Omental fat pad (tissue), 4 donors: ENCODE measurements around the gene GABRB1. TPM values are rescaled to one million over a fixed set of nuclear protein-coding genes. Genes with fewer than 3 reads are reported as not detected.

Experiments
- ATAC-seq: fragments of 150-250 bp; one replicate; pipeline ENCODE4 v1.9.1; 2016; ENCODE audit warnings: mild to moderate bottlenecking, moderate library complexity; ENCODE audit not compliant: low FRiP score
- DNase-seq: peaks from one replicate; pipeline ENCODE4 v3.0.0-alpha.2; 2019; ENCODE audit warnings: low spot score
- total RNA-seq, 4 donors: library from RNA; depleted of rRNA; stranded (reverse); fragments of >200 nt; gene quantifications; one replicate each; pipeline ENCODE4 v1.1.0, GENCODE V29; 2016
- TF ChIP-seq, protein P1 (sequence below), 3 donors: fragments of 450-650 bp; IDR thresholded peaks; one replicate each; pipeline ENCODE4 v1.5.1; 2016 to 2017; ENCODE audit warnings: antibody characterized with exemption in 3 of 3, mild to moderate bottlenecking in 3 of 3, moderate library complexity in 2 of 3

Gene GABRB1
- total RNA-seq, 4 donors from 2014 or later = 0.28 TPM; not detected in 3

DNA sequence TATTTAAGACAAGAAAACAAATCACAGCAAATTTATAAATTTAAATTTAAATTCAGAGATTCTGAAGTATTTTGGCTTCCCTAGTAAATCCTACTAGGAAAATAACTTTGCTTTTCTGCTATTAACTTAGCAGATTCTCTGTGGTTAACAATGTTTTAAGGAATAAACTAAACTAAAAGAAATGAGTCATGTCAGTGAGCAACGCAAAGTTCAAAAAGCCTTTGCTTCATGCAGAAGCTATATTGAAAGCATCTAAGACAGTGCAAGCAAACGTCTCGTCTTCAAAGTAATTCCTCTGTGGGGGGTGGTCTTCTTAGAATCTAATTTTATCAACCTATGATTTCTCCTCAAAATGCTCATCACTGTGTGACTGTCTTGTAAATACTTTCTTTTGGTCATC, 30.1 kb downstream of the GABRB1 start:
- DNase-seq (no peak), ATAC-seq (no peak)
- TF ChIP-seq, protein P1, sequence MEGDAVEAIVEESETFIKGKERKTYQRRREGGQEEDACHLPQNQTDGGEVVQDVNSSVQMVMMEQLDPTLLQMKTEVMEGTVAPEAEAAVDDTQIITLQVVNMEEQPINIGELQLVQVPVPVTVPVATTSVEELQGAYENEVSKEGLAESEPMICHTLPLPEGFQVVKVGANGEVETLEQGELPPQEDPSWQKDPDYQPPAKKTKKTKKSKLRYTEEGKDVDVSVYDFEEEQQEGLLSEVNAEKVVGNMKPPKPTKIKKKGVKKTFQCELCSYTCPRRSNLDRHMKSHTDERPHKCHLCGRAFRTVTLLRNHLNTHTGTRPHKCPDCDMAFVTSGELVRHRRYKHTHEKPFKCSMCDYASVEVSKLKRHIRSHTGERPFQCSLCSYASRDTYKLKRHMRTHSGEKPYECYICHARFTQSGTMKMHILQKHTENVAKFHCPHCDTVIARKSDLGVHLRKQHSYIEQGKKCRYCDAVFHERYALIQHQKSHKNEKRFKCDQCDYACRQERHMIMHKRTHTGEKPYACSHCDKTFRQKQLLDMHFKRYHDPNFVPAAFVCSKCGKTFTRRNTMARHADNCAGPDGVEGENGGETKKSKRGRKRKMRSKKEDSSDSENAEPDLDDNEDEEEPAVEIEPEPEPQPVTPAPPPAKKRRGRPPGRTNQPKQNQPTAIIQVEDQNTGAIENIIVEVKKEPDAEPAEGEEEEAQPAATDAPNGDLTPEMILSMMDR (IDR thresholded peaks at IDR 0.05) = no peak

DNA sequence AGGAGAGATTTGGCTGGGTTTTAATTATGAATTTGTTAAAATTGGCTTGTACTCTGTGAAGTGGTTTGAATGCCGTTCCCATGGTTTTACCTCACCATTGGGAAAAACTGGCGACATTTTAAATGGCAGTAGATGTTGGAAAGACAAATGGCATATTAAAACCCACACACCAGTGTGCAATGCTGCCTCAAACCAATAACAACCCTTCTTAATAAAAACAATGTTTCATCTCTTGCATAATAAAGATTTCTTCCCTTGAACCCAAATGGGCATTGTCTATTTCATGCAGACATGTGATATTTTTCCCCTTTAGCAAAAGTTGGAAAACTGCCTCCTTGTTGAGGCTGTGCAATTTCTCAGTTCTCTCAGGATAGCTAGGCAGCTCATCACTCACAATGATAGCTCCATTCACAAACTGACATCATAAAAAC, 33.7 kb downstream of the GABRB1 start:
- DNase-seq (no peak), ATAC-seq (no peak)
- TF ChIP-seq, protein P1 (IDR thresholded peaks at IDR 0.05) = no peak

DNA sequence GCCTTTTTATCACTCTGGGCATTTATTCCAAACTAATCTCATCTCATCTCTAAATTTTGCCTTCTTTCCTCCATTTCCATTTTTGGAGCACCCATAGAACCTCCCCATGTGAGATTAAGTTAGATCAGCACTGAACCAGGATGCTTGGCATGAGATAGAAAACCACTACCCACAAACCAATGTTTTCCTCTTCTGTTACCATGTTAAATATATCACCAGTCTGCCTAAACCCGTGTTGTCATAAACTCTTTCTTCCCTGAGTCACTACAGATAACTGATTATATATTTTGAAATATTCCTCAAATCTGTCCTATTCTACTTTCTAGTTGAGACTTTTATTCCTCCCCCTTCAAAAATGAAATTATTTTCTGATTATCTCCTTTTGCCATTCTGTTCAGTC, 37.6 kb downstream of the GABRB1 start:
- DNase-seq = no peak
- TF ChIP-seq, protein P1 (IDR thresholded peaks at IDR 0.05) = no peak
- ATAC-seq = no peak

DNA sequence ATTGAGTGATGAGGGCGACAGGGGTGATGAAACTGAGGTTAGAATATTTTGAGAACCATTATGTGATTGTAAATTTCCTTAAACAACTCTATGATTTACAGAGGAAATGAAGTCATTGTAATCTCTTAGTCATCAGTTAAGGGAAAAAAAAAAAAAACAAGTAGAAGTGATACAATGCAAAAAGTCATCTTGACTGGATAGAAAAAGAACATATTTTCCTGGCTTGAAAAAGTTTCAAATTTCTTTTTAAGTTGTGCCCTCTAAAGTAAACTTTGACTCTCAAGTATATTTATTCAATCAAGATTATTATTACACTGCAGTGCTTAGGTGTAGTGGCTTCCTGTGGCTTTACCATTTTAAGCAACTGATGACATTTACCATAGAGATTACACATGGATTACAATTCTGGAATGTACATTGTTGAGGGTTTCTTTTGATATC, 40.6 kb downstream of the GABRB1 start:
- ATAC-seq (no peak), DNase-seq (no peak)
- TF ChIP-seq, protein P1 (IDR thresholded peaks at IDR 0.05) = no peak

DNA sequence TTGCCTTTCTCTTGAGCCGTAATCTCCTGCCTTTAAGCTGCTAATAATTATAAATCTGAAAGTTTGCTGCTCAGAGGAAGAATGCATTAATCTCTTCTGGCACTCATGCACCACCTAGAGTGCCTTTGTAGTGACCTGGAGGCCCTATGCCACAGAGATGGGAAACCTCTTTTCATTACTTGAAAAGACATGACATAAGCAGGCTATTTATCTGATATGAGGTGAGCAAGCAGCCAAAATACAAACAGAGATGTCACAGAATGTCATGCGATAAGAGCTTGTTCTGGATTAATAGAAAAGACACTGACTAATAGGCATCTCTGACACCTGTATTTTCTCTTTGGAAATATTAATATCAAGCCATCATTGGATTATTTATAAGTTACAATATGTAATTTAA, 42.3 kb downstream of the GABRB1 start:
- DNase-seq = no peak
- ATAC-seq = no peak
- TF ChIP-seq, protein P1 (IDR thresholded peaks at IDR 0.05) = no peak

DNA sequence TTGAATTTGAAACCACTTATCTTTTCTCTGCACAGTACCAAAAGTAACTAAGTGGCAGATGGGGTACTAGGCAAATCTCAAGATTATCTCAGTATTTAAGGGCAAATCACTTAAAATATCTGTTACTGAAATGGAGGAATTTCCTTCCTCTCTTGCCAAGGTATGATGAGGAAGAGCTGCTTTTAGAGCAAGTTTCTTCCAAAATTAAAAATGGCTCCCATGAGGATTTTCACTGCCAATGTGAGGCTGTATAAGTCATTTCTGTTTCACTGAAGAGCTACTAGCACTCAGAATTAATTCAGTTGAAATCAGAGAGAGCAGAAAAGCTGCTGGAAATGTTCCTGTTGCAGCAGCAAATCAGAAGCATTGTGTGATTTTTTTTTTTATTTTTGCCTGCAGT, 43.4 kb downstream of the GABRB1 start:
- TF ChIP-seq, protein P1 (IDR thresholded peaks at IDR 0.05) = no peak
- DNase-seq (no peak), ATAC-seq (no peak)

DNA sequence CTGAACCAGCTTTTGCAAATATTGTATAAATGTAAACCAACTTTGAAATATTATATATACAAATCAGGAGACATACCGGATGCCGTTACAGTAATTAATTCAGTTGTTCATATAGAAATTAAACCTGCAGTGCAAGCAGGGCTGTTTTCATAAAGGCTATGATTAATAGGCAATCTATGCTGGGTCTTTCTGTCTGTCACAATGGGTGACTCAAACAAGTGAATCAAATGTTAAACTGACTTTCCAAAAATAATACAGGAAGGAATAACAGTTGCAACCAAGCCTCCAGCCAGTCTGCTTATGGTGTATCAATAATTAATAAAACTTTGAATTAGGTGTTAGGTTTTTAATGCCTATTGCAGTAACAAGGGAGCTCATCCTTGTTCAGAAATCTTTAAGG, 43.9 kb downstream of the GABRB1 start:
- DNase-seq = no peak
- ATAC-seq = no peak
- TF ChIP-seq, protein P1 (IDR thresholded peaks at IDR 0.05) = no peak
